A549 treated with AZD9567 at 1 μM for 4 hours (cell line): Measurements from ENCODE around the gene WDR13. TPM values are rescaled to one million over a fixed set of nuclear protein-coding genes. Genes with fewer than 3 reads are reported as not detected.

Experiments used
- total RNA-seq: library from RNA; stranded (reverse); fragments of 200-300 nt; extraction: Qiagen RNA extraction; gene quantifications from 5 replicates; pipeline ENCODE4 v1.2.3, GENCODE V29; 2022; ENCODE audit not compliant: insufficient read depth

The WDR13 gene
- total RNA-seq, result 52.6 to 92.4 TPM (median 87.7 TPM) in 5 replicates

GRCh38 chrX:48597353-48598264, at the start of gene WDR13:
TSS of gene WDR13 (plus strand) at chrX:48597492. CDS start at chrX:48597997, 505 bp downstream.

GRCh38 chrX:48574270-48575266, 22.7 kb upstream of the WDR13 start, which contains the start of gene RBM3:
TSS of gene RBM3 (plus strand) at chrX:48574484. CDS start at chrX:48575181, 697 bp downstream.

Other genes starting within 250 kb of the WDR13 start
- not detected in 5 replicates for gene SSX3, start 240.8 kb upstream of the WDR13 start, total RNA-seq
- gene SSX4, start 214.0 kb upstream of the WDR13 start, total RNA-seq, result not detected in 5 replicates
- gene SSX4B, start 185.5 kb upstream of the WDR13 start, total RNA-seq, result not detected in 5 replicates
- gene SLC38A5, start 127.2 kb upstream of the WDR13 start, total RNA-seq, result 0.19 to 0.31 TPM (median 0.27 TPM) in 3 of 5 replicates, not detected in the others
- 69.3 to 81.1 TPM (median 71.8 TPM) in 5 replicates for gene FTSJ1, start 121.3 kb upstream of the WDR13 start, total RNA-seq
- 13.8 to 17.0 TPM (median 15.7 TPM) in 5 replicates for gene PORCN, start 88.5 kb upstream of the WDR13 start, total RNA-seq
- gene EBP, start 75.7 kb upstream of the WDR13 start, total RNA-seq, result 143 to 159 TPM (median 152 TPM) in 5 replicates
- 9.7 to 13.2 TPM (median 11.5 TPM) in 5 replicates for gene TBC1D25, start 57.8 kb upstream of the WDR13 start, total RNA-seq
- gene RBM3, start 23.0 kb upstream of the WDR13 start, total RNA-seq, result 319 to 550 TPM (median 376 TPM) in 5 replicates
- gene WAS, start 86.3 kb downstream of the WDR13 start, total RNA-seq, result 0.31 to 0.52 TPM (median 0.36 TPM) in 4 of 5 replicates, not detected in the other
- gene SUV39H1, start 99.2 kb downstream of the WDR13 start, total RNA-seq, result 17.9 to 21.6 TPM (median 20.6 TPM) in 5 replicates
- not detected in 5 replicates for gene GLOD5, start 164.3 kb downstream of the WDR13 start, total RNA-seq
- not detected in 5 replicates for gene GATA1, start 189.1 kb downstream of the WDR13 start, total RNA-seq
- gene HDAC6, start 204.6 kb downstream of the WDR13 start, total RNA-seq, result 29.7 to 32.6 TPM (median 31.5 TPM) in 5 replicates
- 0.10 TPM in 1 of 5 replicates, not detected in the others for gene ERAS, start 229.0 kb downstream of the WDR13 start, total RNA-seq
- gene PCSK1N, start 238.1 kb downstream of the WDR13 start, total RNA-seq, result 17.7 to 49.2 TPM (median 41.6 TPM) in 5 replicates